ENCODE results near the gene EMC9.

Gene EMC9

GRCh38 chr14:24156840-24157239, 15.4 kb upstream of the EMC9 start:
- TF ChIP-seq CTCF (IDR thresholded peaks at IDR 0.05; ENCODE audit: insufficient read depth, low read depth, low read length, missing control alignments), result no peak
- H3K4me3 ChIP-seq (ENCODE audit: low read length), result no peak overlapping the region
- DNase-seq (ENCODE audit: low read depth), result no peak

GRCh38 chr14:24155100-24155499, 13.7 kb upstream of the EMC9 start:
- TF ChIP-seq CTCF (IDR thresholded peaks at IDR 0.05; ENCODE audit: insufficient read depth, low read depth, low read length, missing control alignments), result no peak
- no peak overlapping the region for H3K4me3 ChIP-seq (ENCODE audit: low read length)
- no peak for DNase-seq (ENCODE audit: low read depth)

- no peak for TF ChIP-seq CTCF (IDR thresholded peaks at IDR 0.05; ENCODE audit: insufficient read depth, low read depth, low read length, missing control alignments)
- no peak for DNase-seq (ENCODE audit: low read depth)
- no peak overlapping the region for H3K4me3 ChIP-seq (ENCODE audit: low read length)
Observed at GRCh38 chr14:24151404-24152080, 10.2 kb upstream of the EMC9 start.

GRCh38 chr14:24150993-24151392, 9.6 kb upstream of the EMC9 start:
- no peak for DNase-seq (ENCODE audit: low read depth)
- no peak for TF ChIP-seq CTCF (IDR thresholded peaks at IDR 0.05; ENCODE audit: insufficient read depth, low read depth, low read length, missing control alignments)
- no peak overlapping the region for H3K4me3 ChIP-seq (ENCODE audit: low read length)

GRCh38 chr14:24150567-24150966, 9.2 kb upstream of the EMC9 start:
- TF ChIP-seq CTCF (IDR thresholded peaks at IDR 0.05; ENCODE audit: insufficient read depth, low read depth, low read length, missing control alignments), result no peak
- H3K4me3 ChIP-seq (ENCODE audit: low read length), result no peak overlapping the region
- no peak for DNase-seq (ENCODE audit: low read depth)

GRCh38 chr14:24150061-24150460, 8.7 kb upstream of the EMC9 start:
- H3K4me3 ChIP-seq (ENCODE audit: low read length), result no peak overlapping the region

More at GRCh38 chr14:24150061-24150460, 8.7 kb upstream of the EMC9 start:
- no peak for TF ChIP-seq CTCF (IDR thresholded peaks at IDR 0.05; ENCODE audit: insufficient read depth, low read depth, low read length, missing control alignments)
- DNase-seq (ENCODE audit: low read depth), result no peak
